COLO668 (cell line): ENCODE results near the gene MAPKBP1.
"Not testable (repeated sequence)": the region's sequence is repeated elsewhere in the genome, so short reads cannot be mapped to it uniquely, and the experiment has no call there.

Experiments used
- DNase-seq: peaks from one replicate; lab custom pipeline; 2025; ENCODE audit not compliant: unreplicated experiment; lab: John Stamatoyannopoulos, UW

Gene MAPKBP1

GRCh38 chr15:41825572-41826535 lies 51.6 kb downstream of the MAPKBP1 start:
- no peak for DNase-seq

- peak; percentile 18 for DNase-seq
Observed at GRCh38 chr15:41827290-41827879, 53.1 kb downstream of the MAPKBP1 start.

GRCh38 chr15:41827880-41828806 lies 53.9 kb downstream of the MAPKBP1 start, which contains the start of gene JMJD7:
Gene JMJD7, plus strand, starts transcription at chr15:41828092. Its CDS starts 33 bp downstream, at chr15:41828125.
- peak; percentile 93 for DNase-seq

- DNase-seq: no peak
Observed at GRCh38 chr15:41828807-41829141, 54.5 kb downstream of the MAPKBP1 start.

GRCh38 chr15:41829959-41830646 lies 55.8 kb downstream of the MAPKBP1 start:
- no peak for DNase-seq

GRCh38 chr15:41831291-41831690 lies 57.0 kb downstream of the MAPKBP1 start:
- DNase-seq: not testable (repeated sequence)

GRCh38 chr15:41832208-41832607 lies 57.9 kb downstream of the MAPKBP1 start:
- no peak for DNase-seq

GRCh38 chr15:41832875-41833274 lies 58.6 kb downstream of the MAPKBP1 start:
- peak; percentile 77 for DNase-seq

- DNase-seq: no peak
Observed at GRCh38 chr15:41834096-41834495, 59.8 kb downstream of the MAPKBP1 start.

GRCh38 chr15:41836073-41836472 lies 61.8 kb downstream of the MAPKBP1 start:
- DNase-seq: no peak

- no peak for DNase-seq
Observed at GRCh38 chr15:41836713-41837454, 62.6 kb downstream of the MAPKBP1 start.

- peak; percentile 74 for DNase-seq
Observed at GRCh38 chr15:41838400-41838897, 64.2 kb downstream of the MAPKBP1 start, which contains the start of gene PLA2G4B. Gene PLA2G4B, plus strand, starts transcription at chr15:41838847. Its CDS starts 67 bp downstream, at chr15:41838914.

GRCh38 chr15:41839781-41840491 lies 65.7 kb downstream of the MAPKBP1 start:
- no peak for DNase-seq

GRCh38 chr15:41840673-41841072 lies 66.4 kb downstream of the MAPKBP1 start:
- DNase-seq: no peak

GRCh38 chr15:41841131-41841530 lies 66.8 kb downstream of the MAPKBP1 start:
- DNase-seq: no peak

GRCh38 chr15:41842229-41842628 lies 67.9 kb downstream of the MAPKBP1 start:
- DNase-seq: peak; percentile 41

- no peak for DNase-seq
Observed at GRCh38 chr15:41843571-41843970, 69.3 kb downstream of the MAPKBP1 start.

- DNase-seq: no peak
Observed at GRCh38 chr15:41844814-41845213, 70.5 kb downstream of the MAPKBP1 start.

GRCh38 chr15:41847206-41847605 lies 72.9 kb downstream of the MAPKBP1 start:
- no peak for DNase-seq
